ENCODE data around the gene FRY.

- no peak for TF ChIP-seq POLR2A (IDR thresholded peaks at IDR 0.05)
- TF ChIP-seq, protein P1, sequence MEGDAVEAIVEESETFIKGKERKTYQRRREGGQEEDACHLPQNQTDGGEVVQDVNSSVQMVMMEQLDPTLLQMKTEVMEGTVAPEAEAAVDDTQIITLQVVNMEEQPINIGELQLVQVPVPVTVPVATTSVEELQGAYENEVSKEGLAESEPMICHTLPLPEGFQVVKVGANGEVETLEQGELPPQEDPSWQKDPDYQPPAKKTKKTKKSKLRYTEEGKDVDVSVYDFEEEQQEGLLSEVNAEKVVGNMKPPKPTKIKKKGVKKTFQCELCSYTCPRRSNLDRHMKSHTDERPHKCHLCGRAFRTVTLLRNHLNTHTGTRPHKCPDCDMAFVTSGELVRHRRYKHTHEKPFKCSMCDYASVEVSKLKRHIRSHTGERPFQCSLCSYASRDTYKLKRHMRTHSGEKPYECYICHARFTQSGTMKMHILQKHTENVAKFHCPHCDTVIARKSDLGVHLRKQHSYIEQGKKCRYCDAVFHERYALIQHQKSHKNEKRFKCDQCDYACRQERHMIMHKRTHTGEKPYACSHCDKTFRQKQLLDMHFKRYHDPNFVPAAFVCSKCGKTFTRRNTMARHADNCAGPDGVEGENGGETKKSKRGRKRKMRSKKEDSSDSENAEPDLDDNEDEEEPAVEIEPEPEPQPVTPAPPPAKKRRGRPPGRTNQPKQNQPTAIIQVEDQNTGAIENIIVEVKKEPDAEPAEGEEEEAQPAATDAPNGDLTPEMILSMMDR (IDR thresholded peaks at IDR 0.05 in 8 of 11, conservative IDR thresholded peaks at IDR 0.05 in 3 of 11), result no peak
- no peak for TF ChIP-seq POLR2AphosphoS5 (IDR thresholded peaks at IDR 0.05)
Measured at GRCh38 chr13:32247887-32248286, 216.3 kb downstream of the FRY start.
